ENCODE measurements around the gene MPRIP. TPM values are rescaled to one million over a fixed set of nuclear protein-coding genes. Genes with fewer than 3 reads are reported as not detected.

Gene MPRIP
- total RNA-seq, 1 donor from 2014 or later, result 93.3 TPM

GRCh38 chr17:17084317-17084835, 42.1 kb downstream of the MPRIP start:
- ATAC-seq (no peak), DNase-seq (ENCODE audit: low spot score) (no peak)

GRCh38 chr17:17084941-17085340, 42.7 kb downstream of the MPRIP start:
- no peak for ATAC-seq
- DNase-seq (ENCODE audit: low spot score), result no peak

- ATAC-seq, result no peak
- DNase-seq (ENCODE audit: low spot score), result no peak
Observed at GRCh38 chr17:17086585-17086984, 44.3 kb downstream of the MPRIP start.

DNA sequence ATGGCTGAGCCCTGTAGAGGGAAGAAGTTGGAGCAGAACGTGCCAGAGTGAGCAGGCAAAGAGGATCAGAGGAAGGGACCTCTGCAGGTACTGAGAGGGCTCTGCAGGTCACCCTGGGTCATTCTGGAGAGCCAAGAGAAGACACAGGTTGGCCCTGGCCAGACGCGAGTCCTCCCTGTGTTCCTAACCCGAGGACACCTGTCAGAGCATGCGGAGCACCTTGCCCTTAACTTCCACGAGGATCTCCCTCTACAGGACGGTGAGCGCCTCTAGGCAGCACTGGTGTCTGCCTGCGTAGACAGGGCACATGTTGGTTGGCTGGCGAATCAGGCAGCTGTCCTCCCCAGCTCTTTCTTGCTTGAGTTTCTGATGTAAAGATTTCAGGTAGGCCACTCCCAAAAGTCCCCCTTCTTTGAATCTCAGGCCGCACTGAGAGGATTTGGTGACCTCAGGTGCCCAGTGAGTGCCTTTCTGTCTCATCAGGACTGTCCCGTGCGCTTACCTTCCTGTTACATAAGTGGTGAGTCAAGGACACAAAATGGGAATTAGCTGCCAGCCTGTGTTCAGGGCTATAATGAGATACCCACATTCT, 45.3 kb downstream of the MPRIP start:
- DNase-seq (ENCODE audit: low spot score), result peak; percentile 69
- ATAC-seq, result peak; percentile 63

GRCh38 chr17:17088086-17088485, 45.8 kb downstream of the MPRIP start:
- DNase-seq (ENCODE audit: low spot score), result no peak
- no peak for ATAC-seq

- no peak for DNase-seq (ENCODE audit: low spot score)
- ATAC-seq, result no peak
Observed at GRCh38 chr17:17088541-17089525, 46.6 kb downstream of the MPRIP start.

DNA sequence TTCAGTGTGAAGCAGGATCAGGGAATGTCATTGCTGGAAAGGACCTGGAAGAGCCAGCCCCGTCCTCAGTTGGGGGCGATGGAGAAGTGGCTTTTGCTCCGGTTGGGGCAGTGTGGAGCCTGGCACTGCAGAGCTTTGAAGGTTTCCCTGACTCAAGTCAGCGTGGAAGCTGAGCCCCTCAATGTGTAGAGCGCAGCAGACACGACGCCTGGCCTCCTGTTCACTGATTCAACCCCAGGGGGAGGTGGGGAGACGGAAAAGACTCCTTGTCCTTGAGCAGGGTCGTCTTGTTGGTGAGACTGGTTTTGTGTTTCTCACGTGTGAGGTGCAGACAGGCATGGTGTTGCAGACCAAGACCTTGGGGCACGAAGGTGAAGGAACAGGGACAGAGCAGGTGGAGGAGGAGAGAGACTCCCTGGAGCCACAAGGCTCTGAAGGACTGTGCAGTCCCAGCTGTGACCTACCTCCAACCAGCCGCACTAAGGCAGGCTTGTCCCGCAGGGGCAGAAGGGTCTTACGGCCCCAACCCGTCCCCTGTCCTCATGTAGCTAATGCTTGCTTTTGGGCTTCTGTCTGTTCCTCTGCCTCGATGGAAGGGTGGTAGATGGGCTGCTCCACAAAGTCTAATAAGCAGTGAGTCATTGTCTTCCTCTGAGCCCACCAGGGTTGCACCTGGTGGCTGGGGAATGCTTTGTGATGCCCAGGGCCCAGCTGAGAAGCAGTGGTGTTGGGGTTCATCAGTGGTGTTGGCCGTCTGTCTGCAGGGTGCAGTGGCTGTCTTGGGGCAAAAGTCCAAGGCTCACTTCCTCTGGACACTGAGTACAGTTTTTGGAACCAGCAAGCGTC, 47.8 kb downstream of the MPRIP start:
- peak; percentile 48 for ATAC-seq
- peak; percentile 66 for DNase-seq (ENCODE audit: low spot score)

GRCh38 chr17:17090642-17091103, 48.4 kb downstream of the MPRIP start:
- ATAC-seq (peak; percentile 82), DNase-seq (ENCODE audit: low spot score) (peak; percentile 88)

DNA sequence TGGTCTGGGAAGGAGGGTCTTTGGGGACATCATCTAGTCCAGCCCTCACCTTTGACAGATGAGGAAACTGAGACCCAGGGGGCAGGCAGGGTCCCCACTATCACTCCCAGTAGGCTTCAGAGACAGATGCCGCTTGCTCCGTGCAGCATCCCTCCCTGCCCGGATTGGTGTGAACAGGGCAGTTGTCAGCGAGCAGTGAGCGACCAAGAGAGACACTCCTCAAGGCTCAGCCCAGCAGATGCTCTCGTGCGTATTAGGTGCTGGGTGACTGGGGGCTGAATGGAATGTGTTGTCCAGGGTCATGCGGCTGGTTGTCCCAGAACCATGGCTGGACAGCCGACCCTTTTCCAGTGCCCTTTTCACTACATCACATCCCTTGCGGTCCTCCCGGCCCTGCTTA, 49.0 kb downstream of the MPRIP start:
- no peak for DNase-seq (ENCODE audit: low spot score)
- ATAC-seq, result no peak

DNA sequence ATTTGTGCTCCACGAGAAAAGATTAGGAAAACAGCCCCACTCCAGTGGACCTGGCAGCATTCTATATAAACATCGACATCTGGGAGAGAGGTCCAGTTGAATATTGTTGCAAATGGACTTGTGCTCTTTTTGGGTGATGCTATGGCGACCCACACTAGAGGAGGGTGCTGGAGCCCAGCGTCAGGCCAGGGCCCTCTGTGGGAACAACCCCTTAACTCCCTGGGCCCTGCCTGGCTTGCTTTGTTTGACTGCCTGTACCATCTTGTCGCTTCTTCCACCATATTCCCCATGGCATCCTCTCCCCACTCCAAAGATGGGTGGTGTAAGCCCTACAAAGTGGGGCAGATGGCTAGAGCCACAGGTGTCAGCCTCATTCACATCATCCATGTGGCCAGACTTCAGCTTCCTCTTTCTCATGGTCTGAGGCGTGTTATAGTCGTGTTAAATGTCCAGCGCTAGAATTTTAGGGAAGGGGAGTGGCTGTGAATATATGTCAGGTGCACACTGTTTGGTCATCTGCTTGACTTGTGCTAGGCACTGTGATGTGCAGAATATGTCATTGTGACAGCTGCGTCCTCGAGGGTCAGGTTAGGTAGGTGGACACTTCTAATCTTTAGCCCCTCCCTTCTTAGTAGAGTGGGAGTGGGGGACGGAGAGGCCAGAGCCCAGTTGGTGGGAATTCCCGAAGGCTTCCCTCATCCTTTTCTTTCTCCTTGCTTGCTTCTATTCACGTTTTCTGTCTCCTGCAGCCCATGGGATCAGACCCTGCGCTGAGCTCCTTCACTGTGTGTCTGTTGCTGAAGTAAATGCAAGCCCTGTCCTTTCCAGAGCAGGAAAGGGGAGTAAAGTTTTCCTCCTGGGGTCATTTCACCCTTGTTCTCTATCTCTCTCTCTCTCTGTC, 49.8 kb downstream of the MPRIP start:
- no peak for ATAC-seq

GRCh38 chr17:17093764-17094163, 51.5 kb downstream of the MPRIP start:
- ATAC-seq, result no peak
- no peak for DNase-seq (ENCODE audit: low spot score)

More for the DNA sequence above, 49.8 kb downstream of the MPRIP start:
- no peak for DNase-seq (ENCODE audit: low spot score)

DNA sequence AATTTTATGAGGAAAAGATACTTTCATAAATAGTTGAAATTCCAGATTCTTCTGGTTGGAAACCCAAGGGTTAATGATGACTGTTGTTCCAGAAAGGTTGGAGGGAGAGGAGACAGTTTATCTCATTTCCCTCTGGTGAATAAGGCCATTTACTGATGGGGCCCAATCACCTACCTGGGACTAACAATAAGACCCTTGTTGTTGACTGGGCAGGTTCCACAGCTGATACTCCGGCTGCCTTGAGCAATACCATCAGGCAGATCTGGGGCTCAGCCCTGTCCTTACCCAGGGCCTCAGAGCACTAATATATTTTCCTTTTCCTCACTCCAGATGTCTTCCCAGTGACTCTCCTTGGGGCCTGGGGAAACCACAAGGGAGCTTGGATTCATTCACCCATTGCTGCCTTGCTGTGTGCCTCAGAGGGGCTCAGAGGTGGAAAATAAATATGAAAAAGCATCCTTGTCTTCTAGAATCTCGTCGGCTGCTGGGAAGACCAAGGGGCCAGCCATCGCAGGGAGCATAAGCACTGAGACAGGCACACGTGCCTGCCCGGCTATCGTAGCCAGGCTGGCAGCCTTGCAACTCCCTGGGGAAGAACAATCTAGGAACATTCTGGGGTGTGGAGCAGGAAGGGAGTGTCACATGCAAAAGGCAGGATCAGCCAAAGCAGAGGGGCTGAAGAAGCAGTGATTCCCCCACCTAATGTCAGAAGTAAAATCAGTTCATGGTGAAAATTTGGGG, 54.4 kb downstream of the MPRIP start:
- peak; percentile 16 for ATAC-seq

DNA sequence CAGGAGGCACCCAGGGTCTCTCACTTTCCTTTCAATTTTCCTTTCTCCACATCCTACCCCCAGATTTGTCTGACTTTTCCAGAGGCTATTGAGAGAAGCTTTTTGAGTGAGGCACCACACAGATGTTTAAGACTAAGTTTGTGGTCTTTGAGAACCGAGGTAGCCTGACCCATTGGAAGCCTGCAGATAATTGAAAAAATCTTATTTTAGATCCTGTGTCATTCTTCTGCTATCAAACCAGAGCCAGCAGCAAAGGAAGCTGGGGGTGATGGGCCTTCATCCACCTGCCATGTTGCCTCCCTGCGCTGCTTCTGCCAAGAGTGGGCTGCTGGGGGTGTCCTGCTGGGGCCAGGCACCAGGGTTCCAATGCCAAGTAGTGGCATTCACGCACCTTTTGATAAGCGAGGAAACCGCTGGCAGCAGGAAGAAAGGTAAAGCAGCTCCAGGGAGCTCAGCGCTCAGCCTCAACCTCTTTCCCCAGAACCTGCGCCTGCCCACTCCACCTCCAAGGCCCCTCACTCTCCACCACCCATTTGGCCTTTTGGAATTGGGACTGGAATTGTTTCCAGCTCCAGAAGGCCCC, 55.6 kb downstream of the MPRIP start:
- ATAC-seq (no peak), DNase-seq (ENCODE audit: low spot score) (no peak)

More for the DNA sequence above, 54.4 kb downstream of the MPRIP start:
- no peak for DNase-seq (ENCODE audit: low spot score)

DNA sequence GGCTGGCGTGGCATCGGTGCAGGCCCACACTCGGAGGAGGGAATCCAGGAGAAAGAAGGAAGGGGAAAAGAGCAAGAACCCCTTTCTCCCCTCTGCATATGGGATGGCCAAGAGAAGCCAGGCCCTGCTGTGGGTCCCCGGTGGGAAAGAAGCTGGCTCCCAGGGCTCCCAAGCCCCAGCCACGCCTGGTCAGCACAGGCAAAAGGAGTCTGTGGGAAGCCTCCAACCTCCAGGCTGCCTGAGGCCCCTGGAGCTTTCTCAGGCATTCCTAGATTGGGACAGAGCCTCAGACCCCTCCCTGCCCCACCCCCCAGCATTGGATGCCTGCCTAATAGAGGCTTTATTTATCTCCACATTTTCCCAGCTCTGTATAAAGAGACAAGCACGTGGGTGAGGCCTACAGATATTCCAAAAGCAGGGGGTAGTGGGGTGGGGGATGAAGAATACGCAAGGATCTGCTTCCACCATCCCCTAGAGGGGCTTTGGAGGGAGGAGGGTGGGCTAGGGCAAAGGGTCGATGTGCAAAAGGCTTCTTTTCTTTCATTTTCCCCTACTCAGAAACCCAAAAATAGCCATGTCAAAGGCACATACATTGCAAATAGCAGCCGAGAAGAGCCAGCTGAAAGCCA, 56.4 kb downstream of the MPRIP start:
- DNase-seq (ENCODE audit: low spot score), result no peak
- ATAC-seq, result no peak

- ATAC-seq, result no peak
- DNase-seq (ENCODE audit: low spot score), result no peak
Observed at GRCh38 chr17:17102176-17102575, 59.9 kb downstream of the MPRIP start.

GRCh38 chr17:17103160-17103559, 60.9 kb downstream of the MPRIP start:
- DNase-seq (ENCODE audit: low spot score) (no peak), ATAC-seq (no peak)

DNA sequence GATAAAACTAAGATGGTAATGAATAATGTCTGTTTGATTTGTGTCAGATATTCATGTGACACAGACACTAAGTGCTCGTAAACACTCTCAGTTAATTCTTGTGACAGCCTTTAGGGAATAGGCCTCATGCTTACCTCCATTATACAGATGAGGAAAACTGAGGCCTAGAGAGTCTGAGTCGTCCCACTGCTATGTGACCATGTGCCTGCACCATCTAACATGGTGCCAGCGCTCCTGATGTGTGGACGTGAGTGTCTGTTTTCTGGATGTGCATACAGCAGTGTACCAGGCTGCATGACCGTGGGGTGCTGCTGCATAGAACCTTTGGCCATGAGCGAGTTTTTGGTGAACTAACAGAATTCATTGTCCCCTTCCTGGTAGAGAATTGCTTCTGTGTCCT, 61.8 kb downstream of the MPRIP start:
- DNase-seq (ENCODE audit: low spot score) (no peak), ATAC-seq (no peak)

- ATAC-seq (no peak), DNase-seq (ENCODE audit: low spot score) (no peak)
Observed at GRCh38 chr17:17104494-17104893, 62.2 kb downstream of the MPRIP start.
